Activated gamma-delta T cell treated with Interleukin-2 at 50 U/mL for 16 hours (primary cell): Measurements from ENCODE around the gene MICU2.

Experiments used
- DNase-seq: peaks from one replicate; pipeline ENCODE4 v3.0.0-alpha.2; 2020

The MICU2 gene

GRCh38 chr13:21603531-21604448, at the start of gene MICU2:
Gene MICU2 (minus strand): TSS chr13:21604170. CDS start chr13:21604148, 22 bp downstream.
- peak; percentile 94 for DNase-seq

- no peak for DNase-seq
These were observed 37.7 kb upstream of the MICU2 start for GRCh38 chr13:21641629-21642028.

GRCh38 chr13:21639561-21639960, 35.6 kb upstream of the MICU2 start:
- DNase-seq, result no peak

- DNase-seq, result peak; percentile 37
These were observed 34.6 kb upstream of the MICU2 start for GRCh38 chr13:21638319-21639282.

GRCh38 chr13:21637296-21637695, 33.3 kb upstream of the MICU2 start:
- peak; percentile 28 for DNase-seq

- DNase-seq, result no peak
These were observed 32.7 kb upstream of the MICU2 start for GRCh38 chr13:21636656-21637055.

- no peak for DNase-seq
These were observed 28.2 kb upstream of the MICU2 start for GRCh38 chr13:21632196-21632595.

GRCh38 chr13:21625366-21625765, 21.4 kb upstream of the MICU2 start:
- DNase-seq, result no peak

GRCh38 chr13:21620861-21621260, 16.9 kb upstream of the MICU2 start:
- DNase-seq, result no peak

GRCh38 chr13:21619633-21620220, 15.8 kb upstream of the MICU2 start:
- no peak for DNase-seq

- no peak for DNase-seq
These were observed 12.9 kb upstream of the MICU2 start for GRCh38 chr13:21616880-21617279.

GRCh38 chr13:21616205-21616866, 12.4 kb upstream of the MICU2 start:
- no peak for DNase-seq

GRCh38 chr13:21615427-21615826, 11.5 kb upstream of the MICU2 start:
- DNase-seq, result no peak

- no peak for DNase-seq
These were observed 9.8 kb upstream of the MICU2 start for GRCh38 chr13:21613791-21614190.

GRCh38 chr13:21611385-21611784, 7.4 kb upstream of the MICU2 start:
- DNase-seq, result no peak

GRCh38 chr13:21610687-21611086, 6.7 kb upstream of the MICU2 start:
- no peak for DNase-seq

GRCh38 chr13:21608961-21609360, 5.0 kb upstream of the MICU2 start:
- no peak for DNase-seq

GRCh38 chr13:21606796-21607195, 2.8 kb upstream of the MICU2 start:
- DNase-seq, result no peak

GRCh38 chr13:21606251-21606650, 2.3 kb upstream of the MICU2 start:
- DNase-seq, result no peak

- DNase-seq, result no peak
These were observed 7.2 kb downstream of the MICU2 start for GRCh38 chr13:21596722-21597121.

- no peak for DNase-seq
These were observed 8.5 kb downstream of the MICU2 start for GRCh38 chr13:21595546-21595822.

- DNase-seq, result no peak
These were observed 9.0 kb downstream of the MICU2 start for GRCh38 chr13:21594715-21595545.
